ENCODE measurements around the gene USP47. TPM values are rescaled to one million over a fixed set of nuclear protein-coding genes. Genes with fewer than 3 reads are reported as not detected.

USP47 gene
- polyA plus RNA-seq, 1 donor from 2014 or later, result 92.6 TPM

DNA sequence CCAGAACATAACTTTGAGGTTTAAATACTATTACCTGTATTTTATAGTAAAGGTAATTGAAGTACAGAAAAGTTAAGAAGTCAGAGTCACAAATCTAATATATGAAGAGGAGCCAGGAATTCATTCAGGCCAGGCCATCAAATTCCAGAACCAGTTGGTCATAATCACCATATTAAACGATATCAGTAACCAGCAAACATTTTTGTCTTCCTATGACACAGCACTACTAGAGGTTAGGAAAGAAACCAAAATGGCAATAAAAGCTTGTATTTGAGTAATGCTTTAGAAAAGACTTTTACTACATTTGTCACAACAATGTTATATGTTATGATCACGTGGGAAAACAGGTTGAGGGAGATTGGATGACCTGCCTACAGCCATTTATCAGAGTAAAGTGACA is 104.4 kb downstream of the USP47 start:
- Histone ChIP-seq H3K4me2 (ENCODE audit: low read length) (no peak overlapping the region), H3K36me3 (ENCODE audit: insufficient read depth, low read length) (peaks cover 1% of the 10 kb centered on the region), H3K79me2 (replicated peaks; ENCODE audit: insufficient read depth, low read length) (no peaks in the 10 kb centered on the region), H2AFZ (ENCODE audit: low read depth, low read length) (no peak overlapping the region), H4K20me1 (ENCODE audit: insufficient read depth) (no peaks in the 10 kb centered on the region), H3F3A (ENCODE audit: insufficient read depth, low read length, poor library complexity, severe bottlenecking) (no peaks in the 10 kb centered on the region), H3K9me2 (ENCODE audit: insufficient read depth, low read length) (no peaks in the 10 kb centered on the region), H3K27me3 (ENCODE audit: insufficient read depth, low read depth, low read length) (no peaks in the 10 kb centered on the region), H3K4me3 (ENCODE audit: low read length) (no peak overlapping the region), H3K9ac (ENCODE audit: low read length) (no peak overlapping the region), H3K27ac (ENCODE audit: low read length) (no peak overlapping the region), H3K9me3 (ENCODE audit: low read length) (no peaks in the 10 kb centered on the region)
- TF ChIP-seq, protein P1, sequence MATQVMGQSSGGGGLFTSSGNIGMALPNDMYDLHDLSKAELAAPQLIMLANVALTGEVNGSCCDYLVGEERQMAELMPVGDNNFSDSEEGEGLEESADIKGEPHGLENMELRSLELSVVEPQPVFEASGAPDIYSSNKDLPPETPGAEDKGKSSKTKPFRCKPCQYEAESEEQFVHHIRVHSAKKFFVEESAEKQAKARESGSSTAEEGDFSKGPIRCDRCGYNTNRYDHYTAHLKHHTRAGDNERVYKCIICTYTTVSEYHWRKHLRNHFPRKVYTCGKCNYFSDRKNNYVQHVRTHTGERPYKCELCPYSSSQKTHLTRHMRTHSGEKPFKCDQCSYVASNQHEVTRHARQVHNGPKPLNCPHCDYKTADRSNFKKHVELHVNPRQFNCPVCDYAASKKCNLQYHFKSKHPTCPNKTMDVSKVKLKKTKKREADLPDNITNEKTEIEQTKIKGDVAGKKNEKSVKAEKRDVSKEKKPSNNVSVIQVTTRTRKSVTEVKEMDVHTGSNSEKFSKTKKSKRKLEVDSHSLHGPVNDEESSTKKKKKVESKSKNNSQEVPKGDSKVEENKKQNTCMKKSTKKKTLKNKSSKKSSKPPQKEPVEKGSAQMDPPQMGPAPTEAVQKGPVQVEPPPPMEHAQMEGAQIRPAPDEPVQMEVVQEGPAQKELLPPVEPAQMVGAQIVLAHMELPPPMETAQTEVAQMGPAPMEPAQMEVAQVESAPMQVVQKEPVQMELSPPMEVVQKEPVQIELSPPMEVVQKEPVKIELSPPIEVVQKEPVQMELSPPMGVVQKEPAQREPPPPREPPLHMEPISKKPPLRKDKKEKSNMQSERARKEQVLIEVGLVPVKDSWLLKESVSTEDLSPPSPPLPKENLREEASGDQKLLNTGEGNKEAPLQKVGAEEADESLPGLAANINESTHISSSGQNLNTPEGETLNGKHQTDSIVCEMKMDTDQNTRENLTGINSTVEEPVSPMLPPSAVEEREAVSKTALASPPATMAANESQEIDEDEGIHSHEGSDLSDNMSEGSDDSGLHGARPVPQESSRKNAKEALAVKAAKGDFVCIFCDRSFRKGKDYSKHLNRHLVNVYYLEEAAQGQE (IDR thresholded peaks at IDR 0.05; ENCODE audit: borderline replicate concordance), result no peak
- TF ChIP-seq, protein P2, sequence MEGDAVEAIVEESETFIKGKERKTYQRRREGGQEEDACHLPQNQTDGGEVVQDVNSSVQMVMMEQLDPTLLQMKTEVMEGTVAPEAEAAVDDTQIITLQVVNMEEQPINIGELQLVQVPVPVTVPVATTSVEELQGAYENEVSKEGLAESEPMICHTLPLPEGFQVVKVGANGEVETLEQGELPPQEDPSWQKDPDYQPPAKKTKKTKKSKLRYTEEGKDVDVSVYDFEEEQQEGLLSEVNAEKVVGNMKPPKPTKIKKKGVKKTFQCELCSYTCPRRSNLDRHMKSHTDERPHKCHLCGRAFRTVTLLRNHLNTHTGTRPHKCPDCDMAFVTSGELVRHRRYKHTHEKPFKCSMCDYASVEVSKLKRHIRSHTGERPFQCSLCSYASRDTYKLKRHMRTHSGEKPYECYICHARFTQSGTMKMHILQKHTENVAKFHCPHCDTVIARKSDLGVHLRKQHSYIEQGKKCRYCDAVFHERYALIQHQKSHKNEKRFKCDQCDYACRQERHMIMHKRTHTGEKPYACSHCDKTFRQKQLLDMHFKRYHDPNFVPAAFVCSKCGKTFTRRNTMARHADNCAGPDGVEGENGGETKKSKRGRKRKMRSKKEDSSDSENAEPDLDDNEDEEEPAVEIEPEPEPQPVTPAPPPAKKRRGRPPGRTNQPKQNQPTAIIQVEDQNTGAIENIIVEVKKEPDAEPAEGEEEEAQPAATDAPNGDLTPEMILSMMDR (IDR thresholded peaks at IDR 0.05; ENCODE audit: poor library complexity, severe bottlenecking), result no peak
- TF ChIP-seq EP300 (conservative IDR thresholded peaks at IDR 0.05; ENCODE audit: poor library complexity, severe bottlenecking), result no peak
- no peak for TF ChIP-seq POLR2AphosphoS5 (IDR thresholded peaks at IDR 0.05)
- no peak for TF ChIP-seq SMC3 (conservative IDR thresholded peaks at IDR 0.05; ENCODE audit: poor library complexity)

DNA sequence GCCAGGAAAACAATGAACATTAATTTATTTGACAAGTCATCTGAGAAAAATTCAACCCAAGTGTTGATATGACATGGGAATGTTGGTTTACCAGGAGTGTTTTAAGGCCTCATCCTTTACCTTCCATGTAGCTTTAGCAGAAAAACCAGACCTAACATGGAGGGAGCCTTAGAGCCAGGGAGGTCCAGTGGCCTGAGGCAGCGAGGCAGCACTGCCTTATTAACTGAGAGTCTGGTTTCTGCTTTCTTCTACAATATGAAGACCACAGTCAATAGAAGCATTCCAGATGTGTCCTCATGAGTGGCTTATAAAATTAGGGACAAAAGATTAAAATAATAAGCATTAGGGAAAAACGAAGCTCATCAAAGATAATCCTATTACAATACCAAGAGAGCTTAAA is 105.1 kb downstream of the USP47 start:
- no peak overlapping the region for H3K4me2 ChIP-seq (ENCODE audit: low read length)
- H3K27me3 ChIP-seq (ENCODE audit: insufficient read depth, low read depth, low read length), result no peaks in the 10 kb centered on the region
- H4K20me1 ChIP-seq (ENCODE audit: insufficient read depth), result no peaks in the 10 kb centered on the region
- H3K79me2 ChIP-seq (replicated peaks; ENCODE audit: insufficient read depth, low read length), result no peaks in the 10 kb centered on the region
- no peak overlapping the region for H2AFZ ChIP-seq (ENCODE audit: low read depth, low read length)
- no peaks in the 10 kb centered on the region for H3F3A ChIP-seq (ENCODE audit: insufficient read depth, low read length, poor library complexity, severe bottlenecking)
- H3K9ac ChIP-seq (ENCODE audit: low read length), result no peak overlapping the region
- no peaks in the 10 kb centered on the region for H3K9me2 ChIP-seq (ENCODE audit: insufficient read depth, low read length)
- no peak overlapping the region for H3K4me3 ChIP-seq (ENCODE audit: low read length)
- peaks cover 4% of the 10 kb centered on the region for H3K36me3 ChIP-seq (ENCODE audit: insufficient read depth, low read length)
- no peak for TF ChIP-seq POLR2AphosphoS5 (IDR thresholded peaks at IDR 0.05)
- TF ChIP-seq EZH2 (IDR thresholded peaks at IDR 0.05; ENCODE audit: borderline replicate concordance, insufficient read depth, low read length, poor library complexity, severe bottlenecking), result no peak
- TF ChIP-seq SMC3 (conservative IDR thresholded peaks at IDR 0.05; ENCODE audit: poor library complexity), result no peak
- H3K27ac ChIP-seq (ENCODE audit: low read length), result no peak overlapping the region
- no peaks in the 10 kb centered on the region for H3K9me3 ChIP-seq (ENCODE audit: low read length)

DNA sequence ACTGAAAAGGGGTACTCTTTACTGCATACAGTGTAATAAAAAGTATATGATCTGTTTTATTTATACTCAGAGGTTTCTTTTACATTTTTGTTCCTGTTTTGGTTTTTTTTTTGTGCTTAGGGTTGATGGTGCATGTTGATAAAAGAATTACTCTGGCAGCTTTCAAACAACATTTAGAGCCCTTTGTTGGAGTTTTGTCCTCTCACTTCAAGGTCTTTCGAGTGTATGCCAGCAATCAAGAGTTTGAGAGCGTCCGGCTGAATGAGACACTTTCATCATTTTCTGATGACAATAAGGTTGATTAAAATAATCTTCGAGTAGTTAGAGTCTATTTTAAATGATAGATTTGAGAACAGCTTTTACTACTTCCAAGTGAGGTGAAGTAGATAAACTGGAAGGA is 106.1 kb downstream of the USP47 start:
- Histone ChIP-seq H3F3A (ENCODE audit: insufficient read depth, low read length, poor library complexity, severe bottlenecking) (no peaks in the 10 kb centered on the region), H3K4me2 (ENCODE audit: low read length) (no peak overlapping the region), H3K4me3 (ENCODE audit: low read length) (no peak overlapping the region), H3K9me2 (ENCODE audit: insufficient read depth, low read length) (no peaks in the 10 kb centered on the region), H3K27me3 (ENCODE audit: insufficient read depth, low read depth, low read length) (no peaks in the 10 kb centered on the region), H3K9ac (ENCODE audit: low read length) (no peak overlapping the region), H3K36me3 (ENCODE audit: insufficient read depth, low read length) (peaks cover 4% of the 10 kb centered on the region), H3K27ac (ENCODE audit: low read length) (no peak overlapping the region), H3K79me2 (replicated peaks; ENCODE audit: insufficient read depth, low read length) (no peaks in the 10 kb centered on the region), H3K9me3 (ENCODE audit: low read length) (no peaks in the 10 kb centered on the region), H4K20me1 (ENCODE audit: insufficient read depth) (no peaks in the 10 kb centered on the region), H2AFZ (ENCODE audit: low read depth, low read length) (no peak overlapping the region)
- TF ChIP-seq POLR2AphosphoS5 (IDR thresholded peaks at IDR 0.05) (no peak), SMC3 (conservative IDR thresholded peaks at IDR 0.05; ENCODE audit: poor library complexity) (no peak), TAF1 (IDR thresholded peaks at IDR 0.05; ENCODE audit: low read depth) (no peak), EZH2 (IDR thresholded peaks at IDR 0.05; ENCODE audit: borderline replicate concordance, insufficient read depth, low read length, poor library complexity, severe bottlenecking) (no peak), MXI1 (conservative IDR thresholded peaks at IDR 0.05; ENCODE audit: poor library complexity, severe bottlenecking) (no peak), EP300 (conservative IDR thresholded peaks at IDR 0.05; ENCODE audit: poor library complexity, severe bottlenecking) (no peak), RAD21 (conservative IDR thresholded peaks at IDR 0.05) (no peak)
- TF ChIP-seq, protein P1 (IDR thresholded peaks at IDR 0.05; ENCODE audit: borderline replicate concordance), result no peak
- TF ChIP-seq, protein P2 (IDR thresholded peaks at IDR 0.05; ENCODE audit: poor library complexity, severe bottlenecking), result no peak
